ENCODE results near the gene HIVEP1.
"Not testable (repeated sequence)": the region's sequence is repeated elsewhere in the genome, so short reads cannot be mapped to it uniquely, and the experiment has no call there.

Gene HIVEP1

DNA sequence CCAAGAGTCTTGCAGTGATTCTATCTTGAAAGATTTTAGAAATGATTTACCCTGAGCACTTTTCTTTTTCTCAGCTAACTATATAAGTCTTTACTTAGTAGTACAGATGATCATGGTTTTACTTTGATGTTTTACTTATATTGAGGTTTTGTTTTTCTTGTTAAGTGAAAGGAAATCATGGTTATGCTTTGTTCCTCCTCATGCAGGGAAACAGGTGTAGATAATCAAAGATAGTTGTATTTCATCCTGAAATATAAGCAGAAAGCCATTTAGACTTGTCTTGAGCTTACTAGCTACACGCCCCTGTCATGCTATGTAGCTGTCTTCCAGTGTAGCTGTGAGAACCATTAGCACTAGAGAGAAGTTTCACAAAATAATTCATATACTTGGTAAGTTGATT lies 113.9 kb downstream of the HIVEP1 start:
- no peak for DNase-seq

DNA sequence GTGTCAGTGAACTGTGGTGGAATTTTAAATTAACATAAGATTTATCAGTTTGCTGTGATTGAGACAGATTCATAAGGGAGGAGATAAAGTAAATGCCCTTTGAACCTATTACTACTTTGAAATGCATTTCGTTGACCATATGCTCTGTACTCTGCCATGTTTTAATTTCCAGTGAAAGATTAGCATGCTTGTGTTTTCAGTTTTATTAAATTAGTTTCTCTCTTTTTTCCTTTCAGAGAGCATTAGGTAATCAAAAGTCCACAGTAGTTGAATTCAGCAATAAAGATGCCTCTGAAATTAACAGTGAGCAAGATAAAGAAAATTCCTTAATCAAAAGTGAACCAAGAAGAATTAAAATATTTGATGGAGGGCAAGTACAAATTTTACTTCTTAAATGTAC lies 117.4 kb downstream of the HIVEP1 start:
- no peak for DNase-seq

DNA sequence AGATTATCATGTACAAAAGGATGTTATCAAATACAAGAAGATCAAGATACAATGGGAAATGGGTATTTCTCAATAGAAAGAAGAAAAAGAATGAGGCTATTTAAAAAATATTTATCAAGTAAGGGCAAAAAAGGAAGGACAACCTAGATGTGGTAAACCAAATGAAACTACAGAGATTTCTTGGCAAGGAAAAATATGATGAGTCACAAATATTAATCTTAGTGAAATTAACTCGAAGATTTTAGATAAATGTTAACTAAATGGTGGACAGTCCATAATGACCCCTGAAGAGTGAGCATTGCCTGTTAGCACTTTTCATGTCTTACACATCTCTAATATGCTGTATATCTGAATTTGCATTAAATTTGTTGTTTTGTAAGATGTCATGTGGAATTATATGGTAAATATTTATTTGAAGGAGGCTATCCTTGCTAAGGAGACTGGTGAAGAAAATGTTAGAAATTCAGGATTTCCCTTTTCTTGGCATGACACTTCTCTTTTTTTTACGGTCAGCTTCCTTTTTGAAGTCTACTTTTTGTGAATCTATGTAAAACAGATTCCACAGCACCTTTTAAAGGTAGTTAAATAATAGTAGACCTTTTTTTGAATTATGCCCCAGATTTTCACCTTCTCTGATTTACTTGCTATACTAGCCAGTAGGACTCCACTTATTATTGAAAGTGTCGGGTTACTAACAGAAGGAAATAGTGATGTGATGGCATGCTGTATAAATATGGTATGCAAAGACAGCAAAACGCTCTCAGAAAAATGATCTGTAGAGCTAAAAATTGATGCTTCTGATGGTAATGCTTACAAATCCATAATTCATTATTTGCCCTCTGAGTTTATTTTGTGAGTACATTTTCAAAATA lies 120.5 kb downstream of the HIVEP1 start:
- no peak for DNase-seq

DNA sequence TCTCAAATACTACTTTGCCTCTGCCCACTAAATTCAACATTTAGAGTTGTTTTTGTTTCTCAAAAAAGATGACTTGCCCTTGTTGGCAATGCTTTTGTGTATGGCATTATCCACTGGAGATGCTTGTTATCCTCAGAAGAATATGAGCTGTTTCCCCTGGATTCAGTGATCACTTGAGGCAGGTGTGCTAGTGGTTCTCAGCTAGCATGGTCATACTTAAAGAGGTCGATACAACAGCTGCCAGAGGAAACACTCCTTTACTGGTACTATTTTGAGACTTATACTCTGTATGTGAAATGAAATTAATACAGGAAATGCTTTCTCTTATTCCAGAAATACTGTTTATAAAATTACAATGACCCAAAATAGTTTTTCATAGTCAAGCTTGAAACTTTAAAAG lies 122.5 kb downstream of the HIVEP1 start:
- no peak for DNase-seq

DNA sequence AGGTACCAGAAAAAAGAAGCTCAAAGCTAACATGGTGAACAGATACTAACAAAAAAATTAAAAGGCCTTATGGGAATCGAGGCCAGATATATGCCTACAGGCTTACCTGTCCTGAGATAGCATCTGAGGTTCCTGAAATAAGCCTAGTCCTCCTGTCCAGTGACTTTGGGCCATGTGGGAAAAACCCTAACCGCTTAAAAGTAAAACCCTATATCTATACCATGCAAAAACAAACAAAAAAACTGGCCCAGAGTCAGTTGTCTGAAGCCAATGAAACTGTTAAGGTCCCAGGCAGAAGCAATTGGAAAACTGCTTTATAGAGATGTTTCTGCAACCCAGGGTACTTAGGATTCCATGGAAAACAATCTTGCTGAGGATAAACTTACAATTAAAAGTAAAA lies 122.9 kb downstream of the HIVEP1 start:
- no peak for DNase-seq

DNA sequence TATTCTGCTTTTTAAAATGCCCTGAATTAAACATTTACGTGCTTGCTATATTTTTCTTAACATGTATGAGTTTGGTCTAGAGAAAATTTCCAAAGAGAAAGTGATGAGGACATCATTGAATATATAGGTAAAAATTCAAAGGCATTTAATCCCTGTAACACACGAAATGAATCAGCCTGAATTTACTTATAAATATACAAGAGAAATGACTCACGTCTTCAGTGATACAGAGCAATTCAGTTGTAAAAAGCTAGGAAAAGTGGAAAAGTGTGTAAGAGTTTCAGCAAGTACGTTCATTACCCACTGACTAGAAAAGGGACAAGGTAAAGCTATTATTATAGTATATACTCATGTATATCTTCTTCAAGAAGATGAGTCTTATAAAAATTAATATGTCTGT lies 124.8 kb downstream of the HIVEP1 start:
- no peak for DNase-seq

DNA sequence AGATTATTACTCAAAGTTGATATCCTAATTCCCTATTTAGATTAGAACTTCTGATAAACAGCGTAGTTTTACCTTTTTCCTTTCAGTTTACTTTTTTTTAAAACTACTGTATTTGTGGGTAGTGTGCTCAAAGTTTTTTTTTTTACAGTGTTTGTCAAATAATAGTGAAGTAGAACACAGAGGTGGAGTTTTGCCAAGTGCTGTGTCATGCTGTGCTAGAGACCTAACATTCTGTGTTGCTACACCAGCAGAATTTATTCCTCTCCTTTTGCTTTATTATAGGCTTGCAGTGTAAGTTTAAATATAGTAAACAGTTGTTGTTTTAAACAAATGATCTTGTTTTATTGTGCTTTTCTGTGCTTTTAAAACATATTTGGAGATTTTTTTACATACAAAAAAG lies 125.4 kb downstream of the HIVEP1 start:
- no peak for DNase-seq

DNA sequence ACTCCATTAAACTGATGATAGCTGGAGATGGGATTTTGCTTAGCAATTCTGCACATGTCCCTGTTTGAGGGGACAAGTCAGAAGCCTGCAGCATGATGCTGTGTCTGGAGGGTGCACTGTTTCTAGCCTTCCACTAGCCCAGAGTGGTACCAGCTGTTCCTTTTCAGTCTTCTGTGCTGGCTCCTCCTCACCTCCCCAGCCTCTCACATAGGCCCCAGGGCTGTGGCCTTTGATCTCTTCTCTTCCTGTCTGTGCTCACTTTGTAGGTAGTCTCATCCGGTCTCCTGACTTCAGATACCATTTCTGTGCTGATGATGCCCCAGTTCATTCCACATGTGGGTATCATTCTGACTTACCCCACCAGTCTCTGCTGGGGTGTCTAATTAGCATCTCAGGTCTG lies 126.3 kb downstream of the HIVEP1 start:
- no peak for DNase-seq

DNA sequence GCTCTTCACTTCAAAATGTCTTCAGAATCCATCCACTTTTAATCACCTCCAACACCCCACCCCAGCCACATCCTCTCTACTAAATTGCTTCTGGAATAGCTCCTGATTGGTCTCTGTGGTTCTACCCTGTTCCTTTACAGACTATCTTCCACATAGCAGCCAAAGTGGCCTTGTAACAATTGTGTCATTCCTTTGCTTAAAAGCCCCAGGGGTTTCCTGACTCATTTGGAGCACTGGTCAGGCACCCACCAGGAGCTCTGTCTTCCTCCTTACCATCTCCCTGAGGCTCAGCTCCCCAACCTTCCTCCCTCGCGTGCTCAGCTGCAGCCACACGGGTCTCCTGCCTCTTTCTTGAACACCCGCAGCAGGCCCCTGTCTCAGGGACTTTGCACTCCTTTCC lies 126.8 kb downstream of the HIVEP1 start:
- DNase-seq = no peak

DNA sequence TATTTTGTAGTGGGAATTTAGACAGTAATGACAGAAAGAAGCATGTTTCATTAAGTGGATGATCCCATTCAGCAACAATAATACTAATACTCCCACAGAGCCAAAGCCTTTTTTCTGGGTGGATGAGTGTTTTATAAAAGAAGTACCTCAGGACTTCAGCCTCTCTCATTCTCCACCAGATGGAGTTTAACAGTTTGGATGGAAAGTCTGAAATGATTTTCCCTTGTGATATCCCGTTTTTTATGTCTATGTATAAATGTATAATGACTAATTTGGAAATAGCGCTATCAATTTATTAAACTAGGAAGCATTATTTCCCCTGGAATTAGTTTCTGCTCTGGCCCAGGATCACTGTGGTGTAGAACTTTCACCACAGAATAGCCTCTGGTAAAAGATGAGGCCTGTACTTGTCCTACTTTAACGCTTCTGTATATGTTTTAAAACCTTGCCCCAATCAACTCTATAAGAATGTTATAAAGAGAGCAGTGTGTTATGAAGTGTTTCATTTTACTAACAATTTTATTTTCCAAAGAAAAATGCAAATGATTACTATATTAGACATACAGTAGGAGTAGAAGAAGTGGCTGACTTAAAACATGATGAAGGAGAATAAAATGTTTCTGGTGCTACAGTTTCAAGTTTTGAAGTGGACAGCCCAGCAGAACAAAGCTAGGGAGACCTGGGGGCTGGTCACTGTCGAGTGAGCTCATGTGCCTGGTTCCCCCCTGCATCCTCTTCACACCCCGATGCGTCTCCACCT lies 135.6 kb downstream of the HIVEP1 start:
- no peak for DNase-seq

DNA sequence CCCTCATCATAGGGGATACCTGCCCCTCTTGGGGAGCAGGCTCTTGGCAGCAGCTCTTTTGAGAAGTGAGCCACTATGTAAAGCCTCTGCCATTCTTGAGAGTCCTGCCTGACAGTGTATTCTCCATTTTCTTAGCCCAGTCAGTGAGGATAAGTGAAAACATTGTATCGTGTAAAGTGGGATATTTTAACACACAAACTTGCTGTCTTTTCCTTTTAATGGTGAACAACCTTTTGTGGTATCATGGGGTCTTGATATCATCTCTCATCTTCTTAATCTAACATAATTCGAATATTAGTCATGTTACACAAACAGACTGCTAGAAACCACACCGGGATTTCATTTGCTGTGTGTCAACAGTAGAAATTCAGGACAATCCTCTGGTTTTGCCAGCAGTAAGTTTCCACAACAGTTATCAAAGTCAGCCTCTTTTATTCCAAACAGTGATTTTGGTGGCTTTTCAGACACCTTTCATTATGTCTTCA lies 136.2 kb downstream of the HIVEP1 start:
- no peak for DNase-seq

DNA sequence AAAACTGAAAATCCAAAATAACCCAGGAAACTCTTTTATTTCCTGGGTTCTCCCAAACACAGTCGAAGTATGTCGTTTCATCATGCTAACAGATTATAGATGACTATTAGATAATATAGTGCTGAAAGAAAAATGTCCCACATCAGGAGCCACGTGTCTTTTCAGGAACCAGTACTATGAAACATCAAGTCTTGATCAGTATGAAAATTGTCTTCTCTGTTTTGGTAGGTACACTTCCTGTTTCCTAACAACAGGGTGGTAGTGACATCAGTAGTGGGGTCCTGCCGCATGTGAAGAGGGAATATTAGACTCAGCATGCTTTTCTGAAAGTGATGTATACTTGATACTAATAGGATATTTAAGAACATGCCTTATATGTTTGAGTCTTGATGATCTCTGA lies 136.7 kb downstream of the HIVEP1 start:
- DNase-seq = no peak

DNA sequence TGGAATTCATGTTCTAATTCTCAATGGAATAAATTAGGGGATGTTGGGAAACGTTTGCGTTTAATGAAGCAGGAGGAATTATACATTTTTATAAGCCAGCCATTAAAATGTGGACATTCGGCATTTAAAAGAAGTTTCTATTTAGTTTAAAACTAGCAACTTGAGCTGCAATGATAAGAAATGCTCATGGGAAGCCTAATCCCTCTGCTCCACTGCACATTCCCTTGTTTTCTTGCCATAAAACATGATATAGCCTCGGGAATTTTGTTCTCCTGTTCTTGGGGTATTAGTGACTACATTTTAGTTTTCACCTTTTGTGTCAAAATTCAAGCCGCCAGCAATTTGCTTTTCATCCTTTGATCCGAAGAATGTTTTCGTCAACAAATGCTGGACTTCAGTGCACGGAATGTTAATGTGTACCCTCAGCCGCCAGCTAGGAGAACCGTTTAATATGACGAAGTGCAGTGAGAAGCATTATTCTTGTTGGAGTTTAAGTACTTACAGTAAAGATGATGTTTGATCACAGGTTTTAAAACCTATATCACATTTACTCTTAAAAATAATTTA lies 137.9 kb downstream of the HIVEP1 start:
- no peak for DNase-seq

DNA sequence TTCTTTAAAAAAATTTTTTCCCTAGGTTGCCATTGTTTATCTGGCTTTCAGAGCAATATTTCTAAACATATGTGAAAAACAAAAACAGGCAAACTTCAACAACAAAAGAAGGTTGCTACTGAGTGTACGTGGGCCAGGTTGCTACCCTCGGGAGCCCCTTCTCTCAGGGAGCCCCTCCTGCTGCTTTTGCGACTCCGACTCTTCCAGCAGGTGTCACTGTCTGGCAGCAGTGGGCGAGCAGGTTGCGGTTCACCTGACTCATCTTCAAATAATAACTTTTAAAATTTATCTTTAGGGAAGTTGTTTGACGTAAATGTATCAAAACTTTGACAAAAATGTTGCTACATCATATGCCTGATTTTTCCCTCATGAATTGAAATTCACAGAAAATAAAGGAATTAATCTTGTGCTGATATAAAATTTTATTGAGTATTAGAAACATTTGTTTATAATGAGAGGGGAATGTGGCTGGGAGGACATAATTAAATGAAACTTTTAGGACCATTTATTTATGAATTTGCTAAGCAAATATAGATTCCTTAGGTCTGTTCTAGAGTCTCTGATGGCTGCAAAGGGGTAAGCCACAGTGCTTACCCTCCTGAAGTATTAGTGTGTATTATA lies 138.8 kb downstream of the HIVEP1 start:
- DNase-seq = no peak

DNA sequence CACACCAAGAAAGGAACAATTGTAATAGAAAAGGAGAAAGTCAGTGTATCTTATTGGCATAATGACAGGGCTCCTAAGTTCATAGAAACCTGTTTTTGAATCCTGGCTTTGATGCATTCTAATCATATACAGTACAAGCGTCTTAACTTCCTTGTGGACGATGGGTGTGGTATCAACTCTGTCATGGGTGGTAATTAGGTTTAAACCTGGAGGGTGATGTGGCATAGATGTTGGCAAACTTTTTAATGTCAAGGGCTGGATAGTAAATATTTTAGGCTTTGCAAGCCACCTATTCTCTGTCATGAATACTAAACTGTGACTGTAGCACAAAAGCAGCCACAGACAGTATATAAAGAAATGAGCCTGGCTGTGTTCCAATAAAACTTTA lies 139.3 kb downstream of the HIVEP1 start:
- no peak for DNase-seq

DNA sequence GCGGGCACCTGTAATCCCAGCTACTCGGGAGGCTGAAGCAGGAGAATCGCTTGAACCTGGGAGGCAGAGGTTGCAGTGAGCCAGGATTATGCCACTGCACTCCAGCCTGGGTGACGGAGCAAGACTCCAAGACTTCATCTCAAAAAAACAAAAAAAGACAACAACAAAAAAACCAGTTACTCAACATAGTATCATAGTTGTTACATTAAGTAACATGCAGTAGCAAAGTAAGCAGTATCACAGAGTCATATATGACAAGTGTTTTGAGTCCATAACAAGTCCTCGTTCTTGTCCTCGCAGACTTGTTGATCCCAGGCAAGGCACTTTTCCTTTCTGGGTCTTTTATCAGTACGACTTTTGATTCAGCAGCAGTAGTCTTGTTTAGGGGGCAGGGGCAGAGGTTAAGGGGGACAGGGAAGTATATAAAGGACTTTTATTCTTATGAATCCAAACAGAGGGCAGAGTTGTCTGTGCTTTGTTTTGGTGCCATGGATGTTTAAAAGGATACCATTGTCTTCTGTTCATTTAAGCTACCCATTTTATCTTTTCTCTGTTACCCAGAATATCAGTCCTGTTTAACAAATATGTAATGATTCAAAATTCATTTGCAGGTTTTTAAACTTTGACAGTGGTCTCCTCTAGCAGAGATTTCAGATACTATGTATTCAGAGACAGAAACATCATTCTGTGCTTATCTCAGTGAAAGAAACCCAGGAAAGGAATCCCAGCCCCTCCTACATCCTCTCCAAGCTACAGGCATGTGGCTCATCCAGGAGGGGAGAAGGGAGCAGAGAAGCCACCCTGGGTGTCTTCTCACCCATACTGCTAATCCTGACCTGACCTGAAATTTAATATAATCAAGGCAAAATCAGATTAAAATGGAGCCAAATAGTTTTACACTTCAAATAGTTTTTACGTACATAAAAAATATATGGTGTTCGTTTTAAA lies 140.2 kb downstream of the HIVEP1 start:
- DNase-seq = no peak

DNA sequence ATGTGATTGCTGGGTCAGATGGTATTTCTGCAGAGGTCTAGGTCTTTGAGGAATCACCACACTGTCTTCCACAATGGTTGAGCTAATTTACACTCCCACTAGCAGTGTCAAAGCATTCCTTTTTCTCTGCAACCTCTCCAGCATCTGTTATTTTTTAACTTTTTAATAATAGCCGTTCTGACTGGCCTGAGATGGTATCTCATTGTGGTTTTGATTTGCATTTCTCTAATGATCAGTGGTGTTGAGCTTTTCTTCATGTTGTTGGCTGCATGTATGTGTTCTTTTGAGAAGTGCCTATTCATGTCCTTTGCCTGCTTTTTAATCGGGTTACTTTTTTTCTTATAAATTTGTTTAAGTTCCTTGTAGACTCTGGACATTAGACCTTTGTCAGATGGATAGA lies 143.7 kb downstream of the HIVEP1 start:
- not testable (repeated sequence) for DNase-seq

DNA sequence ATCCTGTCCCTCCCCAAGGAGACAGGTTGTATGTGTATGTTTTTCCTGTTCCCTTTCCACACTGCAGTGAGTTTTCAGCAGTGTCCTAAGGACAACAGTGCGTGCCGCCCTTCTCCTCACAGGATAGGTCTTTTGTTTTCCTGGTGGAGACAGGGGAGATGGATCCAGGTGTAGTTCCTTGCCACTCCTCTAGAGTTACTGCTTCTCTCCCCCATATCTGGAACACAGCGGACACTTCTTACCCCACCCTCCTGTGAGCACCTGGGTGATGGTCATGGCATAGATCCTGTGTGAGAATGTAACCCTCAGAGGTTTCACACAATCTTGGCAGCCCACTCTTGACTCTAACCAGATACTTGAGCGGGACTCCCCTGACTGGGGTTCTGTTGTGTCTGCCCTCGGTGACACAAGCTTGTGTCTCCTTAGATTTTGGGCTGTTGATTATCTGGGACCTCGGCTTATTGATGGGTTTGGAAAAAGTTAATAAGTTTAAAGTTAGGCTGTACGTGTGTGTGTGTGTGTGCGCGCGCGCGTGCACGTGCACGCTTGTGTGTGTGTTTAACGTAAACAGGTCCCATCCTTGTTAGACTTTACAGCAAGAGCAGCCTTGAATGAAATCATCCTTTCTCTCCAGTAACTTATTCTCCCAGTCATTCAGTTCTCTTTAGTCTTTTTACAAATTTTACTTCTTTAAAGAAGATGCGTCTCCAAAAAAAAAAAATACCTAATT lies 146.7 kb downstream of the HIVEP1 start:
- no peak for DNase-seq

DNA sequence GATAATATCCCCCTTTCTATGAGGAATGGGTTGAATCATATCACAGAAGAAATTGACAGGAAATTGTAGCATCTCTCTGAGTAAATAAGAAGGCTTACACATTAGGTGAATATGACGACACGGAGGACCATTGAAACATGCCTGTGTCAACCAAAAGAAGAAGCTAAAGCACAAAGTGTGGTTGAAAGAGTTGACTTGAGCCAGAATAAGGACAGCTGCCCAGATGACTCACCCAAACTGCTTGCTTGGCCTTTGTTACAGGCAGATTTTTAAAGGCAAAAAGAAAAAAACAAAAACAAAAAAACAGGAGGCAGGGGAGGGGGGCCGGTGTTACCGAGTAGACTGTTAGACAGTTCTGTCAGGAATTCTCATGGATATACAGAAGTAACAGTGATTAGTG lies 148.2 kb downstream of the HIVEP1 start:
- no peak for DNase-seq

DNA sequence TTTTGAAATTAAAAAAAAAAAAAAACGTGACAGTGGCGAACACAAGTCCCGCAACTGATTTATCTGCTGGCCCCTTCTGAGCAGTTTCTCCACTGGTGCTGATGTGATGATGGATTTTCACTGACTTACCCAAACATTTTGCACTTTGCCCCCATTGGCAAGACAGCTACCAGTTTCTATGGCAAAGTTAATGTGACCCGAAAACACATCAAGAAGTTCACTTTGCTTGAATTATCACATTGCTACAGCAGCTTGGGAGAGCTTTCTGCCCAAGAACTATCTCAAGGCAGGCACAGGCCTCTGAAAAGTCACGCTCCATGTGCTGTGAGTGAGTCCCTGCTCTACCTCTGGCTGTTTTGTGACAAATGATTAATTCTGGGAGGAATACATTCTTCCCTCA lies 150.1 kb downstream of the HIVEP1 start:
- no peak for DNase-seq

DNA sequence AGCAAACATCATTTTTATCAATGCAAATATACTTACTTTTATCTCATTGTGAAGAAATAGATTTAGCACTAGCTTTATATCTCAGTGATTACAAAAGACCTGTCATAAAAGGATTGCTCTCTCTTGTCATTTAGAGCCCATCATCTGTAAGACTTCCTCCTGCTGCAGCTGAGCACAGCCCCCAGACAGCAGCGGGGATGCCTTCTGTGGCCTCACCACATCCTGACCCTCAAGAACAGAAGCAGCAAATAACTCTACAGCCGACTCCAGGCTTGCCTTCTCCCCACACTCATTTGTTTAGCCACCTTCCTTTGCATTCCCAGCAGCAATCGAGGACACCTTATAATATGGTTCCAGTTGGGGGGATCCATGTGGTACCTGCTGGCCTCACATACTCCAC lies 151.0 kb downstream of the HIVEP1 start:
- DNase-seq = no peak
